H9 (cell line): ENCODE measurements around the gene ABCA4. TPM values are rescaled to one million over a fixed set of nuclear protein-coding genes. Genes with fewer than 3 reads are reported as not detected.

ENCODE experiments used
- DNase-seq: peaks from one replicate; pipeline ENCODE4 v3.0.0-alpha.2; 2017
- H2AFZ ChIP-seq: one replicate; pipeline ENCODE4 v1.6.1; 2013; ENCODE audit warnings: mild to moderate bottlenecking, low read length, control low read depth, moderate library complexity
- H2AK5ac ChIP-seq: 2 replicates; pipeline ENCODE4 v1.6.1; 2013; ENCODE audit warnings: low read length, control low read depth, mixed read lengths; ENCODE audit not compliant: insufficient read length
- H2BK120ac ChIP-seq: one replicate; pipeline ENCODE4 v1.6.1; 2013; ENCODE audit warnings: low read depth, mild to moderate bottlenecking, low read length, control low read depth, inconsistent platforms; ENCODE audit not compliant: poor library complexity, severe bottlenecking
- H2BK12ac ChIP-seq: 2 replicates; pipeline ENCODE4 v1.6.1; 2013; ENCODE audit warnings: low read length, control low read depth, mixed read lengths, low read depth; ENCODE audit not compliant: insufficient read length
- H2BK15ac ChIP-seq: 2 replicates; pipeline ENCODE4 v1.6.1; 2013; ENCODE audit warnings: low read depth, low read length, control low read depth
- H2BK20ac ChIP-seq: one replicate; pipeline ENCODE4 v1.6.1; 2013; ENCODE audit warnings: low read depth, mild to moderate bottlenecking, low read length, control low read depth, inconsistent platforms; ENCODE audit not compliant: poor library complexity, severe bottlenecking
- H2BK5ac ChIP-seq: 2 replicates; pipeline ENCODE4 v1.6.1; 2013; ENCODE audit warnings: low read length, control low read depth, mixed read lengths; ENCODE audit not compliant: insufficient read length
- H3K14ac ChIP-seq: 2 replicates; pipeline ENCODE4 v1.6.1; 2013; ENCODE audit warnings: low read length, control low read depth; ENCODE audit not compliant: insufficient read depth
- H3K18ac ChIP-seq: 2 replicates; pipeline ENCODE4 v1.6.1; 2013; ENCODE audit warnings: low read depth, mild to moderate bottlenecking, mixed read lengths, low read length, control low read depth; ENCODE audit not compliant: insufficient read length
- H3K23ac ChIP-seq: 2 replicates; pipeline ENCODE4 v1.6.1; 2013; ENCODE audit warnings: low read length, control low read depth, mixed read lengths, low read depth; ENCODE audit not compliant: insufficient read length
- H3K23me2 ChIP-seq: 2 replicates; pipeline ENCODE4 v1.6.1; 2013; ENCODE audit warnings: low read depth, mild to moderate bottlenecking, mixed read lengths, low read length, control low read depth; ENCODE audit not compliant: insufficient read length, poor library complexity, severe bottlenecking
- H3K27ac ChIP-seq: 2 replicates; pipeline ENCODE4 v1.5.1; 2013; ENCODE audit warnings: low read length, control low read depth, mixed read lengths, low read depth; ENCODE audit not compliant: insufficient read length
- H3K27me3 ChIP-seq: 2 replicates; pipeline ENCODE4 v1.6.1; 2013; ENCODE audit warnings: low read length, control low read depth, inconsistent platforms; ENCODE audit not compliant: insufficient read depth
- H3K4ac ChIP-seq: 2 replicates; pipeline ENCODE4 v1.6.1; 2013; ENCODE audit warnings: low read depth, mild to moderate bottlenecking, control low read depth, inconsistent platforms, low read length, moderate library complexity
- H3K4me1 ChIP-seq: 2 replicates; pipeline ENCODE4 v1.6.1; 2013; ENCODE audit warnings: low read length, control low read depth, inconsistent platforms; ENCODE audit not compliant: insufficient read depth
- H3K4me2 ChIP-seq: 2 replicates; pipeline ENCODE4 v1.6.1; 2013; ENCODE audit warnings: low read length, control low read depth, mixed read lengths; ENCODE audit not compliant: insufficient read length, insufficient read depth
- H3K56ac ChIP-seq: 2 replicates; pipeline ENCODE4 v1.6.1; 2013; ENCODE audit warnings: low read depth, mild to moderate bottlenecking, mixed read lengths, low read length, control low read depth; ENCODE audit not compliant: insufficient read length
- H3K79me1 ChIP-seq: 2 replicates; pipeline ENCODE4 v1.6.1; 2013; ENCODE audit warnings: low read depth, mild to moderate bottlenecking, moderate library complexity, low read length, control low read depth, inconsistent platforms; ENCODE audit not compliant: insufficient read depth, poor library complexity, severe bottlenecking
- H3K79me2 ChIP-seq: 2 replicates; pipeline ENCODE4 v1.6.1; 2013; ENCODE audit warnings: low read length, control low read depth, inconsistent platforms; ENCODE audit not compliant: insufficient read depth
- H3K9ac ChIP-seq: 2 replicates; pipeline ENCODE4 v1.6.1; 2013; ENCODE audit warnings: low read length, control low read depth, mixed read lengths; ENCODE audit not compliant: insufficient read length; ENCODE audit errors: extremely low read depth
- H3K9me3 ChIP-seq: one replicate; pipeline ENCODE4 v1.6.1; 2013; ENCODE audit warnings: low read depth, low read length, inconsistent platforms; ENCODE audit not compliant: control insufficient read depth
- H3T11ph ChIP-seq: one replicate; pipeline ENCODE4 v1.6.1; 2013; ENCODE audit warnings: mild to moderate bottlenecking, low read length, control low read depth, inconsistent platforms
- H4K20me1 ChIP-seq: one replicate; pipeline ENCODE4 v1.6.1; 2013; ENCODE audit not compliant: control insufficient read depth, insufficient read length, insufficient read depth
- H4K5ac ChIP-seq: 2 replicates; pipeline ENCODE4 v1.6.1; 2013; ENCODE audit warnings: low read depth, mild to moderate bottlenecking, mixed read lengths, low read length, control low read depth; ENCODE audit not compliant: insufficient read length
- H4K8ac ChIP-seq: replicated peaks from 2 replicates; pipeline ENCODE4 v1.6.1; 2013; ENCODE audit warnings: low read length, control low read depth, mixed read lengths, low read depth; ENCODE audit not compliant: insufficient read length
- H4K91ac ChIP-seq: 2 replicates; pipeline ENCODE4 v1.6.1; 2013; ENCODE audit warnings: low read depth, mild to moderate bottlenecking, moderate library complexity, mixed read lengths, low read length, control low read depth; ENCODE audit not compliant: insufficient read length
- H3K27ac Mint-ChIP-seq, 3 experiments: 2 replicates in 2 of 3; 3 replicates in 1 of 3; pipeline ENCODE4 v1.8.0; 2020 to 2021; ENCODE audit warnings: mixed read lengths in 3 of 3, mild to moderate bottlenecking in 1 of 3, moderate library complexity in 1 of 3
- H3K27me3 Mint-ChIP-seq: 2 replicates; pipeline ENCODE4 v1.8.0; 2021; ENCODE audit warnings: low read depth, mild to moderate bottlenecking, moderate library complexity, mixed read lengths
- H3K36me3 Mint-ChIP-seq, 3 experiments: 2 replicates in 2 of 3; 3 replicates in 1 of 3; pipeline ENCODE4 v1.8.0; 2020 to 2021; ENCODE audit warnings: low read depth in 3 of 3, mixed read lengths in 3 of 3; ENCODE audit not compliant: insufficient read depth in 1 of 3
- H3K4me1 Mint-ChIP-seq, 2 experiments: 2 replicates each; pipeline ENCODE4 v1.8.0; 2020; ENCODE audit warnings: mixed read lengths in 2 of 2
- H3K4me3 Mint-ChIP-seq, 2 experiments: 2 replicates in 1 of 2; 3 replicates in 1 of 2; pipeline ENCODE4 v1.8.0; 2020 to 2021; ENCODE audit warnings: mild to moderate bottlenecking in 2 of 2, mixed read lengths in 2 of 2, moderate library complexity in 1 of 2
- H3K9me3 Mint-ChIP-seq, 2 experiments: 2 replicates in 1 of 2; 3 replicates in 1 of 2; pipeline ENCODE4 v1.8.0; 2020; ENCODE audit warnings: mild to moderate bottlenecking in 2 of 2, mixed read lengths in 2 of 2, moderate library complexity in 1 of 2
- total RNA-seq: library from RNA; stranded (reverse); gene quantifications from 2 replicates; pipeline ENCODE4 v1.2.1, GENCODE V29; 2021
- TF ChIP-seq, protein P1 (sequence below): fragments of 200-600 bp; sonication (generic); conservative IDR thresholded peaks from 3 replicates; pipeline ENCODE4 v1.8.0; 2021; ENCODE audit warnings: antibody characterized with exemption, mild to moderate bottlenecking

Gene ABCA4
- total RNA-seq, 1 experiment from 2014 or later: not detected

DNA sequence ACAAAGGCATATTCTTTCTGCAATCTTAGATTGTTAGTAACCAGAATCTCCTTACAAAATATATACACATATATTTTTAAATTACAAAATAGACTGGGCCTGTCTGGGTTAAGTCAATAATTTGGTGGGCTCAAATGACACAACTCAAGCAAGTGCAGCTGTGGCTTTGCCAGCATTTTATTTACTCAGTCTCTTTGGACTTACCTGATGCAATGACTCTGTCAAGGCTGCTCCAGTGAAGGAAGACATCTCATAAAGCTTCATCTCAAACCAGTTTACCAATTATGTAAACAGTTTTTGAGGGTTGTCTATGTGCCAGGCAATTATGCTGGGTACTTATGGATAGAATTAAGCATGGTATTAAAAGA is 22.8 kb upstream of the ABCA4 start:
- no peak overlapping the region for H3K27ac ChIP-seq
- Mint-ChIP-seq H3K4me1 (peaks cover 6 to 14% of the 10 kb centered on the region in 2 experiments), H3K27ac (no peak overlapping the region), H3K27me3 (peaks cover under 1% of the 10 kb centered on the region; the same call in 1 of the 2 replicates), H3K4me3 (no peak overlapping the region), H3K36me3 (no peaks in the 10 kb centered on the region), H3K9me3 (peaks cover 4 to 5% of the 10 kb centered on the region in 2 experiments; a peak in 2 of 5 replicates)
- H3K79me1 ChIP-seq: no peaks in the 10 kb centered on the region
- DNase-seq: no peak
- no peak overlapping the region for H4K5ac ChIP-seq
- TF ChIP-seq, protein P1, sequence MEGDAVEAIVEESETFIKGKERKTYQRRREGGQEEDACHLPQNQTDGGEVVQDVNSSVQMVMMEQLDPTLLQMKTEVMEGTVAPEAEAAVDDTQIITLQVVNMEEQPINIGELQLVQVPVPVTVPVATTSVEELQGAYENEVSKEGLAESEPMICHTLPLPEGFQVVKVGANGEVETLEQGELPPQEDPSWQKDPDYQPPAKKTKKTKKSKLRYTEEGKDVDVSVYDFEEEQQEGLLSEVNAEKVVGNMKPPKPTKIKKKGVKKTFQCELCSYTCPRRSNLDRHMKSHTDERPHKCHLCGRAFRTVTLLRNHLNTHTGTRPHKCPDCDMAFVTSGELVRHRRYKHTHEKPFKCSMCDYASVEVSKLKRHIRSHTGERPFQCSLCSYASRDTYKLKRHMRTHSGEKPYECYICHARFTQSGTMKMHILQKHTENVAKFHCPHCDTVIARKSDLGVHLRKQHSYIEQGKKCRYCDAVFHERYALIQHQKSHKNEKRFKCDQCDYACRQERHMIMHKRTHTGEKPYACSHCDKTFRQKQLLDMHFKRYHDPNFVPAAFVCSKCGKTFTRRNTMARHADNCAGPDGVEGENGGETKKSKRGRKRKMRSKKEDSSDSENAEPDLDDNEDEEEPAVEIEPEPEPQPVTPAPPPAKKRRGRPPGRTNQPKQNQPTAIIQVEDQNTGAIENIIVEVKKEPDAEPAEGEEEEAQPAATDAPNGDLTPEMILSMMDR: no peak
- no peak overlapping the region for H2BK12ac ChIP-seq
- H3T11ph ChIP-seq: no peak overlapping the region
- H3K4me2 ChIP-seq: no peak overlapping the region
- no peak overlapping the region for H3K56ac ChIP-seq
- no peak overlapping the region for H3K23ac ChIP-seq
- no peaks in the 10 kb centered on the region for H3K9me3 ChIP-seq
- H4K20me1 ChIP-seq: no peaks in the 10 kb centered on the region
- H2BK15ac ChIP-seq: no peak overlapping the region
- no peaks in the 10 kb centered on the region for H3K79me2 ChIP-seq
- H2BK5ac ChIP-seq: no peak overlapping the region
- H2AFZ ChIP-seq: no peak overlapping the region
- no peak overlapping the region for H3K9ac ChIP-seq
- no peak overlapping the region for H4K8ac ChIP-seq
- H3K27me3 ChIP-seq: no peaks in the 10 kb centered on the region
- H2AK5ac ChIP-seq: no peak overlapping the region
- no peak overlapping the region for H4K91ac ChIP-seq
- no peak overlapping the region for H3K4ac ChIP-seq
- H3K18ac ChIP-seq: no peak overlapping the region
- H3K4me1 ChIP-seq: no peaks in the 10 kb centered on the region
- H2BK20ac ChIP-seq: no peak overlapping the region
- H3K14ac ChIP-seq: no peak overlapping the region
- no peak overlapping the region for H2BK120ac ChIP-seq
- no peaks in the 10 kb centered on the region for H3K23me2 ChIP-seq
